ENCODE data around the gene LONP2.
"Not testable (repeated sequence)": the region's sequence is repeated elsewhere in the genome, so short reads cannot be mapped to it uniquely, and the experiment has no call there.

LONP2 gene

GRCh38 chr16:48235556-48236136 lies 8.5 kb upstream of the LONP2 start:
- DNase-seq (ENCODE audit: low spot score) = no peak

DNA sequence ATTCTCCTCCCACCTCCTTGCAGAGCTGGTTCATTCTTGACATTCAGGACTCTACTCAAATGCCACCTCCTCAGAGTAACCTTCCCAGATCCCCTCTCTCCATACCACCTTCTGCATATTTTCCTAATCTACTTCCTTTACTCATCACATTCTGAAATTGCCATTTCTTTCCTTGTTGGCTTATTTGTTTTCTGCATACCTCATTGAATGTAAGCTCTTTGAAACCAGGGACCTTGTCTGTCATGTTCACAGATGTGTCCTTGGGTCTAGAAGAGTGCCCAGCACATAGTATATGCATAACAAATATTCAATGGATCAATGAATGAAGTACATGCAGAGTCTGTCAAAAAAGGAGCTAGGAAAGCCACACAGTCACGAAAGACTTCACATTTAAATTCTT lies 7.8 kb upstream of the LONP2 start:
- no peak for DNase-seq (ENCODE audit: low spot score)

DNA sequence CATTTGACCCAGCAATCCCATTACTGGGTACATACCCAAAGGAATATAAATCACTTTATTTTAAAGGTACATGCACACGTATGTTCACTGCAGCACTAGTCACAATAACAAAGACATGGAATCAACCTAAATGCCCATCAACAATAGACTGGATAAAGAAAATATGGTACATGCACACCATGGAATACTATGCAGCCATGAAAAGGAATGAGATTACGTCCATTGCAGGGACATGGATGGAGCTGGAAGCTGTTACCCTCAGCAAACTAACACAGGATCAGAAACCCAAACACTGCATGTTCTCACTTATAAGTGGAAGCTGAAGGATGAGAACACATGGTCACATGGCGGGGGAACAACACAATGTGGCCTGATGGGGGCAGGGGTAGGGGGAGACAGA lies 4.0 kb upstream of the LONP2 start:
- not testable (repeated sequence) for DNase-seq (ENCODE audit: low spot score)

DNA sequence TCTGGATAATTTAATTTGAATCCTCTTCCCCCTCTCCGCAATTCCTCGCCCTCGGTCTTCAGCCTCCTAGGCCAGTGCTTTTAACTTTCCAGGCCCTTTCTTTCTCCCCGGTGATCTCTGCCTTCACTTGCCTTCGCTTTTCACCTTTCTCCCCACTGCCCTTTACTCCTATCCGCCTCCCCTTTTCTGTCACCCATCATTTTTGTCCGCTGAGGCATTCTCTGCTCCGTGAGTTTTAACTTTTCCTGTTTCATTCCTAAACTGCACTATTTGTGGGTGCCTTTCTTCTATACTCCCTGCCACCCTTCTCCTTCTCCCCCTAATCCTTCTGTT lies 729 bp downstream of the LONP2 start:
- no peak for DNase-seq (ENCODE audit: low spot score)

- no peak for DNase-seq (ENCODE audit: low spot score)
These were observed 2.0 kb downstream of the LONP2 start for GRCh38 chr16:48246066-48246465.

DNA sequence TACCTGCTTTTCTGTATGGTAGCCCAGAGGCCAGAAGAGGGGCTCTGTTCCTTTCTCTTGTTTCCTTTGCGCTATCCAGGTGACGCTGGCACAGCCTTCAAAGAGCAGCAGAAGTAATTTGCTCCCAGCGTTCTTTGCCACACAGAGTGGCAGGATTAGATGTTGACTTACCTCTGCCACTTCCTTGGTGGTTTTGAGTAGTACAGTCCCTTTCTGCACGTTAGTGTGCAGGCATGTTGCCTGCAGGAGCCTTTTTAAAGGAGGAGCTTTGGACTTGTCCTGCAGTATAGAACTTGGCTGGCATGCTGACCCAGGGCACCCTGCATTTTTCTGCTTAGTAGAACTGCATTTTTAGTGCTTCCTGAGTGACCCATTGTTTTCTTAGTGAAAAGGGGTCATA lies 3.2 kb downstream of the LONP2 start, which contains the start of gene ABCC11:
TSS of gene ABCC11 (minus strand) at position 229 of the 400 bp plus-strand sequence. CDS start 15,618 bp downstream, outside the sequence.
- no peak for DNase-seq (ENCODE audit: low spot score)

- DNase-seq (ENCODE audit: low spot score) = no peak
These were observed 6.6 kb downstream of the LONP2 start for GRCh38 chr16:48250520-48251278.

DNA sequence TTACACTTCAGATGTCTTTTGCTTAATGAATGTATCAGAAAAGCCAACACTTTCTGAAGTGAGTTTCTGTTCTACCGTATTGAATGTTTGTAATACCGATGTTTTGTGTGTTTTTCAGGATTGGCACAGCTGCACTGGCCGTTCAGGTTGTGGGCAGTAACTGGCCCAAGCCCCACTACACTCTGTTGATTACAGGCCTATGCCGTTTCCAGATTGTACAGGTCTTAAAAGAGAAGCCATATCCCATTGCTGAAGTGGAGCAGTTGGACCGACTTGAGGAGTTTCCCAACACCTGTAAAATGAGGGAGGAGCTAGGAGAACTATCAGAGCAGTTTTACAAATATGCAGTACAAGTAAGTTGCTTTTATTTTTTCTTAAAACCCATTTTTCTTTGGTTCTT lies 7.9 kb downstream of the LONP2 start:
- no peak for DNase-seq (ENCODE audit: low spot score)

GRCh38 chr16:48256579-48257177 lies 12.6 kb downstream of the LONP2 start:
- no peak for DNase-seq (ENCODE audit: low spot score)

- DNase-seq (ENCODE audit: low spot score) = no peak
These were observed 17.5 kb downstream of the LONP2 start for GRCh38 chr16:48261569-48261968.

- DNase-seq (ENCODE audit: low spot score) = no peak
These were observed 18.5 kb downstream of the LONP2 start for GRCh38 chr16:48262631-48263030.

DNA sequence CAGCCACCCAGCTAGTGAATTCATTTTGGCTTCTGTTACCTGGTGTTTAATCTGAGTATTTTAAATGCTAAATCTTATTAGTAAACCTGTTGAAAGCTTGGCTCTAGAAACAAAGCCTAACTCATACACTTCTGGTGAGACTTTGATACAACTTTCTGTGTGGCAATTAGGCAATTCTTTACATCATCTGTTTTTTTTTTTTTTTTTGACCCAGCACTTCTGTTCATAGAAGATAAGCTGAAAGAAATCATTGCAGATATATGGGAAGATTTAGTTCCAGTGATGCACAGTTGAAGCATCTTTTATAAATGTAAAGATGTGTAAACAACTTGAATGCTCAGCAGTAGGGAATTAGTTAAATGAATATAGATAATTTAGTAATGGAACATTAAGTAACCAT lies 24.9 kb downstream of the LONP2 start:
- DNase-seq (ENCODE audit: low spot score) = no peak

DNA sequence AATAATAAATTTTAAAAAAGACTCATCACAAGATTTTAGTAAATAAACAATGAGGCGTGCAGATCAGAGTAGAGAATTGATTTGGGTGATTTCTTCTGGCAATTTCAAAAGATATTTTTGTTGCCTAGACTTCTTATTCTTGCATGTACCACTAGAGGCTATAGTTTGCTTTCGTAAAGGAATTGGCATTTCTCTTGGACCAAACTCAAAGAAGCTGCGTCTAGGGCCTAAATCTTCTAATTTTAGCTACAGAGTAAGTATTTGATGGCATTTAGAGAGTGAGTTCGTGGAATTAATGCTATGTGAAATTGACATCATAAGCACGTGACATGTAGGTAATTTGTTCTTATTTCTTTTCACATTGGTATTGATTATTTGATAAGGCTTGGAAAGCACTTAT lies 27.6 kb downstream of the LONP2 start:
- DNase-seq (ENCODE audit: low spot score) = no peak

- DNase-seq (ENCODE audit: low spot score) = peak; percentile 28
These were observed 28.8 kb downstream of the LONP2 start for GRCh38 chr16:48272837-48273421.

- no peak for DNase-seq (ENCODE audit: low spot score)
These were observed 30.4 kb downstream of the LONP2 start for GRCh38 chr16:48274476-48274875.

GRCh38 chr16:48276102-48276501 lies 32.0 kb downstream of the LONP2 start:
- DNase-seq (ENCODE audit: low spot score) = peak; percentile 35

GRCh38 chr16:48277158-48277557 lies 33.1 kb downstream of the LONP2 start:
- no peak for DNase-seq (ENCODE audit: low spot score)

DNA sequence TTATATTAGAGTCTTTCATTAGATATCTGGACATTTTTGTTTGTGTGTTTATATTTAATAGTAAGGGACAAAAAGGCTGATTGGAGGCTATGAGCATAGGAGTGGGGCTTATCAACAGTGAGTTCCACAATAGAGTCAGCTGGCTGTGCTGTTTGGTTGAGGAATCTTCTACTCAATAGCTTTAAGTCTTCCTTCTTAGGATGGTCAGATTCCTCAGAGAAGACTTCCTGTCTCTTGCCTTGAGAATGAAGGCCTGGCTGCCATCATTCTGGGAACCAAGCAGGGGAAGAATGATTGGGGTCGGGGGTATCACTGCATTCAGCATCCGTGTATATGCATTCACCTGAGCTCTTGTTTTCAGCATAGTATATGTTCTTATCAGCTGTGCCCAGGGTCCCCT lies 35.1 kb downstream of the LONP2 start:
- DNase-seq (ENCODE audit: low spot score) = no peak

DNA sequence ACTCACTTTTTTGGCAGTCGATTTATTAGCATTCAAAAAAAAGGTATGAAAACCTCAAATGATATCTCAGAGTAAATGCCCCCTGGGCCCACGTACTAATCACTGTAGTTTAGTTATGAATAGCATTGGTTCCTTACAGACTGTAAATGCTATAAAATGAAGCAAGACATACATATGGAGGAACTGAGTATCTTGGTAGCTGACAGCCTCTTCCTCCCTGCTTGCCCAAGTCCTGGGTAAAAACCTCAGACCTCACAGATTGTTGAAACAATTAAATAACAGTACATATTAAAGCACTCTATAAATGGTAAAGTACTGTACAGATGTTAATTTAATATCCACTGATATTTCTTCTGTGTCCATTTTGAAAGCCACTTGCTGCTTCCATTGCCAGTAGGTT lies 36.4 kb downstream of the LONP2 start:
- no peak for DNase-seq (ENCODE audit: low spot score)

GRCh38 chr16:48282636-48283263 lies 38.6 kb downstream of the LONP2 start:
- DNase-seq (ENCODE audit: low spot score) = no peak

DNA sequence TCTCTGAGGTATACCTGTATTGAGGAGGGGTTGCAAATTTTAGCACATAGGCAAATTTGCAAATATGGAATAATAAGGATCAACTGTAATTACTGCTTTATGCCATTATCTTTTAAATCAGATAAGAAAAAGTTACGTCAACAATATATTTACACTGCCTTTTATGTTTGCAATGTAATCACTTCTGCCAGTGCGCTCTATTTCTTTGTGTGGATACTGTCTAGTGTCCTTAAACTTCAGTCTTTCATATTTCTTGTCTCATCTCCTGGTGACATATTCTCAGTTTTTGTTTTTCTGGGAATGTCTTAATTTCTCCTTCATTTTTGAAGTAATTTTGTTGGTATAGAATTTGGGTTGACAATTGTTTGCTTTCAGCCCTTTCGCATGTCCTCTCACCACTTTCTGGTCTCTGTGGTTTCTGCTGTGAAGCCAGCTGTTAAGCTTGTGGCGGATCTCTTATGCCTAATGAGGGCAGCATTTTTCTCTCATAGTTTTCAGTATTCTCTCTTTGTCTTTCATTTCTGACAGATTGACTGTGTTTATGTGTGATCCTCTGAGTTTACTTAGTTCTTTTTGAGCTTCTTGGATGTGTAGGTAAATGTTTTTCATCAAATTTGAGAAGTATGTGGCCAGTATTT lies 40.8 kb downstream of the LONP2 start:
- DNase-seq (ENCODE audit: low spot score) = no peak

DNA sequence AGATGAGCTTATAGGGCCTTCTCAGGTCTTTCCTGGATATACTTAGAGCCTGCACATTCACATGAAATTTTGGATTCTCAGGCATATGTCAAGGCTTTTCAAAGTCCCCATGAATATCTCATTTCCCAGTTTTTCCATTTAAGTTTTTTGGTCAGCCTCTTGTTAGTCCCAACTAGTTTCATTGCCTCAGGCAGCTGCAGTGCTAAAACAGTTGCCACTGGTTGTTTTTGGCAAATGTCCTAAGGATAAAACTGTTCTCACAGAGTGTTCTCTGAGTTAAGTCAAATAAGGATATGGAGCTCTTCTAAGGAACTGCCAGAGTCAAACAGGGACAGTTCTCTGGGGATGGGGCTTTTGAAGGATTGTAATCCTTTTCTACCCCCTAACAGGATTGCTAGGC lies 43.1 kb downstream of the LONP2 start:
- DNase-seq (ENCODE audit: low spot score) = no peak

Measured in COLO829 (cell line).